Loucy (cell line): Measurements from ENCODE around the gene MAP1LC3A.

Experiments
- EZH2phosphoT487 ChIP-seq: fragments of 200-600 bp; IDR thresholded peaks from 2 replicates; pipeline ENCODE4 v1.6.1; 2018; ENCODE audit warnings: antibody characterized with exemption, mild to moderate bottlenecking, moderate library complexity, borderline replicate concordance
- TF ChIP-seq, protein P1 (sequence below): fragments of 200-600 bp; sonication (generic); conservative IDR thresholded peaks from 2 replicates; pipeline ENCODE4 v1.5.1; 2014; ENCODE audit warnings: mild to moderate bottlenecking, antibody characterized with exemption, low read length

DNA sequence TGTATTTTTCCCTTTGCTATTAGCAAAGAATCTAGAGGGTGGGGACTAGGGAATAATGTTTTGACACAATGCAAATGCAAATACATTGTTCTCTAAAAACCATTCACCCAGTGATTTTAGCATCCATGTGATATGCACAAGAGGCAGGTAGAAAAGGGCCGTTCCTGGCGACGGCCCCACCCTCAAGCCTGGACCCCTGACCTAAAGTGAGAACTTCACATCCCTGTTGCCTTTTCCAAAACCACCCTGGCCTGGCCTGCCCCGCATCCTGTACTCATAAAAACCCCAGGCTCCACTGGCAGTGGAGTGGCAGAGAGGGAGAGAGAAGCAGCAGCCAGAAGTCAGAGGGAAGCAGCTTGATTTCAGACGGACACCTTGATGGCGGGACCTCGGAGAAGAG is 48.5 kb downstream of the MAP1LC3A start:
- TF ChIP-seq, protein P1, sequence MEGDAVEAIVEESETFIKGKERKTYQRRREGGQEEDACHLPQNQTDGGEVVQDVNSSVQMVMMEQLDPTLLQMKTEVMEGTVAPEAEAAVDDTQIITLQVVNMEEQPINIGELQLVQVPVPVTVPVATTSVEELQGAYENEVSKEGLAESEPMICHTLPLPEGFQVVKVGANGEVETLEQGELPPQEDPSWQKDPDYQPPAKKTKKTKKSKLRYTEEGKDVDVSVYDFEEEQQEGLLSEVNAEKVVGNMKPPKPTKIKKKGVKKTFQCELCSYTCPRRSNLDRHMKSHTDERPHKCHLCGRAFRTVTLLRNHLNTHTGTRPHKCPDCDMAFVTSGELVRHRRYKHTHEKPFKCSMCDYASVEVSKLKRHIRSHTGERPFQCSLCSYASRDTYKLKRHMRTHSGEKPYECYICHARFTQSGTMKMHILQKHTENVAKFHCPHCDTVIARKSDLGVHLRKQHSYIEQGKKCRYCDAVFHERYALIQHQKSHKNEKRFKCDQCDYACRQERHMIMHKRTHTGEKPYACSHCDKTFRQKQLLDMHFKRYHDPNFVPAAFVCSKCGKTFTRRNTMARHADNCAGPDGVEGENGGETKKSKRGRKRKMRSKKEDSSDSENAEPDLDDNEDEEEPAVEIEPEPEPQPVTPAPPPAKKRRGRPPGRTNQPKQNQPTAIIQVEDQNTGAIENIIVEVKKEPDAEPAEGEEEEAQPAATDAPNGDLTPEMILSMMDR, result no peak
- TF ChIP-seq EZH2phosphoT487, result no peak
